A549 (cell line): ENCODE results near the gene SIDT1. TPM values are rescaled to one million over a fixed set of nuclear protein-coding genes. Genes with fewer than 3 reads are reported as not detected.

Experiments used
- ATAC-seq, 2 experiments: fragments of 200-7000 bp in 1 of 2; fragments of >200 bp in 1 of 2; cut with Nextera tagmentation in 1 of 2; cut with Tn5 transposase in 1 of 2; 3 replicates each; pipeline versions ENCODE4 v1.8.0 to v1.9.1; 2018 to 2020; ENCODE audit warnings: mild to moderate bottlenecking in 1 of 2, moderate library complexity in 1 of 2
- CTCF ChIA-PET: fragments of 300-600 bp; sonication (Branson Sonifier 250); formaldehyde crosslinking; extraction: SDS; loops from one replicate; lab custom pipeline; 2021; ENCODE audit warnings: antibody characterized with exemption, inconsistent platforms; lab: Yijun Ruan, JAX
- POLR2A ChIA-PET: fragments of 350-600 bp; formaldehyde crosslinking; extraction: SDS; loops from one replicate; lab custom pipeline; 2021; ENCODE audit warnings: antibody characterized with exemption, inconsistent platforms; lab: Yijun Ruan, JAX
- DNase-seq, 2 experiments: peaks; one replicate each; pipeline versions ENCODE4 v3.0.0 to v3.0.0-alpha.2; 2011 to 2016; ENCODE audit warnings: low read depth in 1 of 2, low spot score in 1 of 2
- FAIRE-seq: peaks from 2 replicates; lab custom pipeline; 2011; peaks lifted over from hg19 to GRCh38; lab: Jason Lieb, UNC
- H3K27ac ChIP-seq, 2 experiments: fragments of >200 bp; sonication (Bioruptor Twin); formaldehyde crosslinking; 3 replicates each; pipeline ENCODE4 v1.5.1; 2016 to 2017
- H3K4me1 ChIP-seq: fragments of >200 bp; sonication (Bioruptor Twin); formaldehyde crosslinking; 3 replicates; pipeline ENCODE4 v1.6.1; 2016
- H3K4me2 ChIP-seq: fragments of >200 bp; sonication (Bioruptor Twin); formaldehyde crosslinking; 3 replicates; pipeline ENCODE4 v1.6.1; 2016
- H3K4me3 ChIP-seq: fragments of >200 bp; sonication (Bioruptor Twin); formaldehyde crosslinking; 3 replicates; pipeline ENCODE4 v1.5.1; 2016
- H3K9me3 ChIP-seq: fragments of >200 bp; sonication (Bioruptor Twin); formaldehyde crosslinking; 3 replicates; pipeline ENCODE4 v1.6.1; 2016
- CBX8 ChIP-seq: fragments of 200-600 bp; sonication (generic); IDR thresholded peaks from 2 replicates; pipeline ENCODE4 v1.6.1; 2016
- CEBPB ChIP-seq, 2 experiments: fragments of >200 bp in 1 of 2; sonication (Bioruptor Twin) in 1 of 2; formaldehyde crosslinking in 1 of 2; IDR thresholded peaks; 2 replicates each; pipeline ENCODE4 v1.6.1; 2012 to 2016
- EHF ChIP-seq: fragments of 250-450 bp; sonication (Bioruptor Pico); IDR thresholded peaks from 2 replicates; pipeline ENCODE4 v1.5.0; 2020; ENCODE audit warnings: mild to moderate bottlenecking
- FOXS1 ChIP-seq: fragments of 250-450 bp; sonication (Bioruptor Pico); IDR thresholded peaks from 2 replicates; pipeline ENCODE4 v1.5.0; 2020; ENCODE audit warnings: mild to moderate bottlenecking, moderate library complexity
- GATA3 ChIP-seq: IDR thresholded peaks from 2 replicates; pipeline ENCODE4 v1.6.1; 2012; ENCODE audit warnings: borderline replicate concordance
- HEYL ChIP-seq: fragments of 250-450 bp; sonication (Bioruptor Pico); IDR thresholded peaks from 2 replicates; pipeline ENCODE4 v1.8.0; 2021; ENCODE audit warnings: mild to moderate bottlenecking, moderate library complexity
- HOXA7 ChIP-seq: fragments of 250-450 bp; sonication (Bioruptor Pico); IDR thresholded peaks from 2 replicates; pipeline ENCODE4 v1.5.0; 2020; ENCODE audit warnings: mild to moderate bottlenecking, moderate library complexity
- HOXB13 ChIP-seq: fragments of 250-450 bp; sonication (Bioruptor Pico); IDR thresholded peaks from 2 replicates; pipeline ENCODE4 v1.5.0; 2020; ENCODE audit warnings: low read depth, mild to moderate bottlenecking, moderate library complexity
- HOXB5 ChIP-seq: fragments of 250-450 bp; sonication (Bioruptor Pico); IDR thresholded peaks from 2 replicates; pipeline ENCODE4 v1.5.0; 2020; ENCODE audit warnings: mild to moderate bottlenecking, moderate library complexity
- JUNB ChIP-seq: fragments of >200 bp; sonication (Bioruptor Twin); formaldehyde crosslinking; IDR thresholded peaks from 2 replicates; pipeline ENCODE4 v1.6.1; 2016
- KDM1A ChIP-seq: fragments of 200-600 bp; sonication (generic); IDR thresholded peaks from 2 replicates; pipeline ENCODE4 v1.6.1; 2016; ENCODE audit warnings: low read depth, mild to moderate bottlenecking
- MAFK ChIP-seq: fragments of 450-650 bp; IDR thresholded peaks from 2 replicates; pipeline ENCODE4 v1.6.1; 2014; ENCODE audit not compliant: partially characterized antibody
- MAZ ChIP-seq: fragments of 150-350 bp; IDR thresholded peaks from 2 replicates; pipeline ENCODE4 v1.6.1; 2014; ENCODE audit warnings: antibody characterized with exemption, low read depth, low read length, borderline replicate concordance
- NPAS2 ChIP-seq: fragments of 250-450 bp; sonication (Bioruptor Pico); IDR thresholded peaks from 2 replicates; pipeline ENCODE4 v1.8.0; 2022; ENCODE audit warnings: mild to moderate bottlenecking, moderate library complexity, borderline replicate concordance
- NR3C1 ChIP-seq: fragments of >200 bp; sonication (Bioruptor Twin); formaldehyde crosslinking; IDR thresholded peaks from 3 replicates; pipeline ENCODE4 v1.6.1; 2017
- PHF8 ChIP-seq: fragments of 200-600 bp; sonication (generic); IDR thresholded peaks from 2 replicates; pipeline ENCODE4 v1.6.1; 2016; ENCODE audit warnings: low read depth, mild to moderate bottlenecking, antibody characterized with exemption, moderate library complexity, borderline replicate concordance
- RCOR1 ChIP-seq: fragments of 150-350 bp; IDR thresholded peaks from 2 replicates; pipeline ENCODE4 v1.6.1; 2014; ENCODE audit warnings: antibody characterized with exemption, low read length, low read depth
- SMC3 ChIP-seq: fragments of >200 bp; sonication (Bioruptor Twin); formaldehyde crosslinking; IDR thresholded peaks from 3 replicates; pipeline ENCODE4 v1.6.1; 2018; ENCODE audit warnings: inconsistent platforms
- TP53 ChIP-seq: fragments of 250-450 bp; sonication (Bioruptor Pico); IDR thresholded peaks from 2 replicates; pipeline ENCODE4 v1.5.0; 2021; ENCODE audit warnings: mild to moderate bottlenecking, moderate library complexity
- WGBS: methylation state at CpG from one replicate; pipeline ENCODE4 v1.1.6; 2017; ENCODE audit errors: missing lambda C conversion rate; 5-methylcytosine and 5-hydroxymethylcytosine counted together
- polyA plus RNA-seq, 4 experiments: library from polyadenylated mRNA; depleted of rRNA in 3 of 4; stranded (reverse); fragments of >200 nt; fragmentation: RNase III in 1 of 4; extraction: RNeasy Plus Mini Kit Qiagen cat#74134 plus additional on column Dnase treatment in 1 of 4; gene quantifications; 2 replicates in 3 of 4; 3 replicates in 1 of 4; pipeline ENCODE4 v1.2.3, GENCODE V29; 2011 to 2017
- TF ChIP-seq, protein P1 (sequence below): IDR thresholded peaks from 2 replicates; pipeline ENCODE4 v1.6.1; 2012; ENCODE audit warnings: low read depth, borderline replicate concordance
- TF ChIP-seq, protein P2 (sequence below): fragments of 250-450 bp; sonication (Bioruptor Pico); IDR thresholded peaks from 2 replicates; pipeline ENCODE4 v1.5.0; 2021; ENCODE audit warnings: mild to moderate bottlenecking, moderate library complexity, borderline replicate concordance
- TF ChIP-seq, protein P3 (sequence below): IDR thresholded peaks from 2 replicates; pipeline ENCODE4 v1.6.1; 2012
- TF ChIP-seq, protein P4 (sequence below): fragments of >200 bp; sonication (Bioruptor Twin); formaldehyde crosslinking; IDR thresholded peaks from 3 replicates; pipeline ENCODE4 v1.6.1; 2016

The SIDT1 gene
- polyA plus RNA-seq, 2 of the 4 experiments (the other 2 are of a cell fraction), result 0.43 to 7.5 TPM

DNA sequence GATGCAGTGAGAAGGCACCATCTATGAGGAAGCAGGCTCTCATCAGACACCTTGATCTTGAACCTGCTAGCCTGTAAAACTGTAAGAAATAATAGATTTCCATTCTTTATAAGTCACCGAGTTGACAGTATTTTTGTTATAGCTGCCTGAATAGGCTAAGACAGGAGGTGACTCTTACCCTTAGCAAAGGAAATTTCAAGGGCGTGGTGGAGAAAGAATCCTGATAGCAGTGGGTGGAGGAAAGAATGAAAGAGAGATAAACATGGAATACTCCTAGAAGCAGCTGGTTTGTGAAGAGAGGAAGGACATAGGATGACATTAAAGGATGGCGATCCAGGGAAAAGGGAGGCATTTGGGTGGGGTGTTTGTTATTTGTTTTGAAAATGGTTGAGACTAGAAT lies 41.4 kb downstream of the SIDT1 start:
- Histone ChIP-seq H3K4me3 (no peak overlapping the region), H3K9me3 (peaks cover 8% of the 10 kb centered on the region; the same call in 1 of the 3 replicates), H3K27ac (peak overlapping the region; percentile 3 to 5; a peak in 1 of 6 replicates), H3K4me1 (peaks cover 25% of the 10 kb centered on the region), H3K4me2 (peak overlapping the region; percentile 49)
- ChIA-PET POLR2A (no interaction called here), CTCF (interaction anchor here (0.8 kb wide), 1 partner anchor 44 kb away, joined by 3 read pairs; no protein-coding TSS in a partner anchor)
- whole genome bisulfite sequencing, result 48% methylated on average over 3 of the region's 3 CpGs
- peak in 1 of 2 experiments; percentile 48; a peak in 3 of 6 replicates for ATAC-seq
- FAIRE-seq, result no peak
- TF ChIP-seq KDM1A, result no peak
- TF ChIP-seq, protein P1, sequence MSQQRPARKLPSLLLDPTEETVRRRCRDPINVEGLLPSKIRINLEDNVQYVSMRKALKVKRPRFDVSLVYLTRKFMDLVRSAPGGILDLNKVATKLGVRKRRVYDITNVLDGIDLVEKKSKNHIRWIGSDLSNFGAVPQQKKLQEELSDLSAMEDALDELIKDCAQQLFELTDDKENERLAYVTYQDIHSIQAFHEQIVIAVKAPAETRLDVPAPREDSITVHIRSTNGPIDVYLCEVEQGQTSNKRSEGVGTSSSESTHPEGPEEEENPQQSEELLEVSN, result no peak
- TF ChIP-seq HOXB5 (CRISPR knock-in tag), result no peak
- TF ChIP-seq, protein P2, sequence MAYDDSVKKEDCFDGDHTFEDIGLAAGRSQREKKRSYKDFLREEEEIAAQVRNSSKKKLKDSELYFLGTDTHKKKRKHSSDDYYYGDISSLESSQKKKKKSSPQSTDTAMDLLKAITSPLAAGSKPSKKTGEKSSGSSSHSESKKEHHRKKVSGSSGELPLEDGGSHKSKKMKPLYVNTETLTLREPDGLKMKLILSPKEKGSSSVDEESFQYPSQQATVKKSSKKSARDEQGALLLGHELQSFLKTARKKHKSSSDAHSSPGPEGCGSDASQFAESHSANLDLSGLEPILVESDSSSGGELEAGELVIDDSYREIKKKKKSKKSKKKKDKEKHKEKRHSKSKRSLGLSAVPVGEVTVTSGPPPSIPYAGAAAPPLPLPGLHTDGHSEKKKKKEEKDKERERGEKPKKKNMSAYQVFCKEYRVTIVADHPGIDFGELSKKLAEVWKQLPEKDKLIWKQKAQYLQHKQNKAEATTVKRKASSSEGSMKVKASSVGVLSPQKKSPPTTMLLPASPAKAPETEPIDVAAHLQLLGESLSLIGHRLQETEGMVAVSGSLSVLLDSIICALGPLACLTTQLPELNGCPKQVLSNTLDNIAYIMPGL (CRISPR knock-in tag), result no peak
- no peak for TF ChIP-seq TP53 (CRISPR knock-in tag)
- TF ChIP-seq HOXA7 (CRISPR knock-in tag), result no peak
- TF ChIP-seq, protein P3, sequence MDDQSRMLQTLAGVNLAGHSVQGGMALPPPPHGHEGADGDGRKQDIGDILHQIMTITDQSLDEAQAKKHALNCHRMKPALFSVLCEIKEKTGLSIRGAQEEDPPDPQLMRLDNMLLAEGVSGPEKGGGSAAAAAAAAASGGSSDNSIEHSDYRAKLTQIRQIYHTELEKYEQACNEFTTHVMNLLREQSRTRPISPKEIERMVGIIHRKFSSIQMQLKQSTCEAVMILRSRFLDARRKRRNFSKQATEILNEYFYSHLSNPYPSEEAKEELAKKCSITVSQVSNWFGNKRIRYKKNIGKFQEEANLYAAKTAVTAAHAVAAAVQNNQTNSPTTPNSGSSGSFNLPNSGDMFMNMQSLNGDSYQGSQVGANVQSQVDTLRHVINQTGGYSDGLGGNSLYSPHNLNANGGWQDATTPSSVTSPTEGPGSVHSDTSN, result no peak
- no peak for TF ChIP-seq HEYL
- no peak for TF ChIP-seq CBX8
- TF ChIP-seq HOXB13, result no peak
- TF ChIP-seq JUNB, result no peak
- DNase-seq, result peak in 1 of 2 experiments; percentile 26

DNA sequence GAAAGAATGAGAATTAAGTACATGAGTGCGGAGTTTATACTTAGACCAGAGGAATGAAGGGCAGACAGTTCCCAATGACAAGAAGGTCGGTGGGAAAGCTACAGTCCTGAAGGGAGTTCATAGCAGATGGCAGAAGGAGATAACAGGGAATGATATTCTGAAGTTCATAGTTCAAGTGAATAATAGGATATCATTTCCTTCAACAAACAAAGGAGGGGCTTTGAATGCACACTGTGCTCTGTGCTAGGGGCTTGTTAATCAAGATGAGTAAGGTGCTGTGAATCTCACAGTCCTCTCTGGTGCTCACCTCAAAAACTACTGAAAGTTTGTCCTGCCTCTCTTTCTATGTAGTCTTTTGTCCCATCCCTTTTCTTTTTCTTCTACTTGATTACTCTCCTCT lies 41.9 kb downstream of the SIDT1 start:
- no peak overlapping the region for H3K4me3 ChIP-seq
- peaks cover 8% of the 10 kb centered on the region; the same call in 1 of the 3 replicates for H3K9me3 ChIP-seq
- WGBS, result 35% methylated on average over 2 of the region's 2 CpGs
- TF ChIP-seq GATA3 (peak; percentile 87), PHF8 (no peak)
- TF ChIP-seq, all 56 proteins: peak for 1
- Histone ChIP-seq H3K27ac (peak overlapping the region; percentile 38 to 44; a peak in 2 of 6 replicates), H3K4me1 (peaks cover 25% of the 10 kb centered on the region), H3K4me2 (peak overlapping the region; percentile 49)
- FAIRE-seq (no peak), ATAC-seq (peak; percentile 40 to 86; a peak in 3 of 6 replicates), DNase-seq (peak in 1 of 2 experiments; percentile 75)
- POLR2A ChIA-PET, result no interaction called here
- CTCF ChIA-PET, result interaction anchor here (0.8 kb wide), 1 partner anchor 44 kb away, joined by 3 read pairs; no protein-coding TSS in a partner anchor

DNA sequence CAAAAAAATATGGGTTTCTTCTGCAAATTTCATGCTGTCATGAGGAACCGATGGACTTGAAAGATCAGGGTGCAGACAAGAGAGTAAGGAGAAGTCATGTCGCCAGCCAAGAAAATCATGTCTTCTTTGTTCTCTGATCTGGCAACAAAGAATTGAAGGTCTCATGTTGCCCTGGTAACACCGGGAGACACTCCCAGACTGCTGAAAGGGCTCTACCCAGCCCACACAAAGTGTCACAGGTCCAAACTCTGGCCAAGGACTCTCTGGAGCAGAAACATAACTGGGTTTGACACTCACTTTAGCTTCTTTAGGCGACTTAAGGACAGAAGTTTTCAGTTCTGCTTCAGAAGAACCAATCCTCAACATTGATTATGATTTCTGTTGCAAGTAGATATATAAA lies 42.9 kb downstream of the SIDT1 start:
- peak overlapping the region in 1 of 2 experiments; percentile 44; a peak in 1 of 6 replicates for H3K27ac ChIP-seq
- ChIA-PET POLR2A (interaction anchor here (1.2 kb wide), 1 partner anchor 60 kb away, joined by 3 read pairs; the partner anchor contains the start of gene SPICE1), CTCF (no interaction called here)
- DNase-seq (peak in 1 of 2 experiments; percentile 59), ATAC-seq (peak in 1 of 2 experiments; percentile 51; a peak in 3 of 6 replicates)
- peaks cover 8% of the 10 kb centered on the region; the same call in 1 of the 3 replicates for H3K9me3 ChIP-seq
- H3K4me3 ChIP-seq, result no peak overlapping the region
- peak overlapping the region; percentile 49 for H3K4me2 ChIP-seq
- peaks cover 25% of the 10 kb centered on the region for H3K4me1 ChIP-seq
- TF ChIP-seq MAFK, result no peak
- TF ChIP-seq, protein P4, sequence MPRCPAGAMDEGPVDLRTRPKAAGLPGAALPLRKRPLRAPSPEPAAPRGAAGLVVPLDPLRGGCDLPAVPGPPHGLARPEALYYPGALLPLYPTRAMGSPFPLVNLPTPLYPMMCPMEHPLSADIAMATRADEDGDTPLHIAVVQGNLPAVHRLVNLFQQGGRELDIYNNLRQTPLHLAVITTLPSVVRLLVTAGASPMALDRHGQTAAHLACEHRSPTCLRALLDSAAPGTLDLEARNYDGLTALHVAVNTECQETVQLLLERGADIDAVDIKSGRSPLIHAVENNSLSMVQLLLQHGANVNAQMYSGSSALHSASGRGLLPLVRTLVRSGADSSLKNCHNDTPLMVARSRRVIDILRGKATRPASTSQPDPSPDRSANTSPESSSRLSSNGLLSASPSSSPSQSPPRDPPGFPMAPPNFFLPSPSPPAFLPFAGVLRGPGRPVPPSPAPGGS, result no peak
- TF ChIP-seq MAZ, result no peak
- TF ChIP-seq TP53 (CRISPR knock-in tag), result no peak
- TF ChIP-seq RCOR1, result no peak
- no peak for TF ChIP-seq EHF
- no peak for TF ChIP-seq FOXS1 (CRISPR knock-in tag)
- no peak for TF ChIP-seq SMC3
- no peak for TF ChIP-seq CEBPB (IDR thresholded peaks at IDR 0.05)
- TF ChIP-seq NPAS2 (CRISPR knock-in tag), result no peak
- no peak for TF ChIP-seq NR3C1
- no peak for TF ChIP-seq HEYL
- TF ChIP-seq, all 56 proteins: peak for 0
- no peak for FAIRE-seq
- 26% methylated on average over 4 of the region's 4 CpGs for WGBS
